Stimulated activated CD4-positive, alpha-beta T cell treated with anti-CD3 and anti-CD28 coated beads, Interleukin-1b, Interleukin-23, amount 100 ng/mL, for 4 hours (primary cell): ENCODE measurements around the gene C9orf78.

Source experiments
- DNase-seq, 2 donors: peaks; one replicate each; pipeline ENCODE4 v3.0.0-alpha.2; 2020; ENCODE audit warnings: low read depth in 2 of 2

Gene C9orf78

GRCh38 chr9:129845373-129845772, 10.3 kb upstream of the C9orf78 start:
- no peak for DNase-seq

GRCh38 chr9:129841071-129841470, 6.0 kb upstream of the C9orf78 start:
- DNase-seq: no peak

GRCh38 chr9:129840034-129840433, 5.0 kb upstream of the C9orf78 start:
- no peak for DNase-seq

GRCh38 chr9:129839324-129840023, 4.4 kb upstream of the C9orf78 start:
- no peak for DNase-seq

GRCh38 chr9:129838707-129839259, 3.7 kb upstream of the C9orf78 start:
- no peak for DNase-seq

- peak in 1 of 2 donors; percentile 46 for DNase-seq
Measured at GRCh38 chr9:129836311-129837007, 1.4 kb upstream of the C9orf78 start.

GRCh38 chr9:129835860-129836223, 767 bp upstream of the C9orf78 start:
- DNase-seq: no peak

- DNase-seq: peak in 1 of 2 donors; percentile 32
Measured at GRCh38 chr9:129834489-129835127, 467 bp downstream of the C9orf78 start.

GRCh38 chr9:129832982-129833381, 2.1 kb downstream of the C9orf78 start:
- no peak for DNase-seq

GRCh38 chr9:129828969-129829368, 6.1 kb downstream of the C9orf78 start:
- DNase-seq: no peak

GRCh38 chr9:129828051-129828450, 7.0 kb downstream of the C9orf78 start:
- no peak for DNase-seq

- DNase-seq: no peak
Measured at GRCh38 chr9:129826759-129827158, 8.3 kb downstream of the C9orf78 start.

GRCh38 chr9:129826344-129826743, 8.7 kb downstream of the C9orf78 start:
- DNase-seq: no peak

GRCh38 chr9:129823935-129824601, 11.0 kb downstream of the C9orf78 start, which contains the start of gene TOR1A:
TOR1A (minus strand) TSS chr9:129824136; CDS start chr9:129824085, 51 bp downstream.
- peak; percentile 84 to 86 for DNase-seq

- no peak for DNase-seq
Measured at GRCh38 chr9:129823542-129823934, 11.5 kb downstream of the C9orf78 start.

GRCh38 chr9:129822898-129823541, 12.1 kb downstream of the C9orf78 start:
- DNase-seq: no peak

GRCh38 chr9:129816501-129817435, 18.3 kb downstream of the C9orf78 start:
- DNase-seq: no peak

GRCh38 chr9:129815278-129815677, 19.8 kb downstream of the C9orf78 start:
- DNase-seq: no peak

GRCh38 chr9:129814432-129815223, 20.4 kb downstream of the C9orf78 start:
- DNase-seq: no peak
